Skin epidermis (tissue), 12 donors: ENCODE measurements around the gene MAST4.

Experiments
- H3K27ac ChIP-seq, 21 experiments: fragments of 200-600 bp; sonication (generic) in 11 of 21; one replicate each; pipeline ENCODE4 v1.5.0; 2020; ENCODE audit warnings: mild to moderate bottlenecking in 3 of 21, inconsistent platforms in 2 of 21, moderate library complexity in 2 of 21
- H3K4me3 ChIP-seq, 7 experiments: fragments of 200-600 bp; sonication (generic) in 2 of 7; one replicate each; pipeline ENCODE4 v1.5.0; 2020; ENCODE audit warnings: inconsistent platforms in 2 of 7, mild to moderate bottlenecking in 2 of 7, moderate library complexity in 1 of 7

Gene MAST4

GRCh38 chr5:66860199-66860975, 264.2 kb downstream of the MAST4 start:
- Histone ChIP-seq H3K4me3 (no peak overlapping the region), H3K27ac (no peak overlapping the region)

GRCh38 chr5:66861402-66861801, 265.2 kb downstream of the MAST4 start:
- Histone ChIP-seq H3K4me3 (no peak overlapping the region), H3K27ac (peak overlapping the region in 1 of 21 experiments; percentile 8)

GRCh38 chr5:66862020-66862419, 265.8 kb downstream of the MAST4 start:
- H3K4me3 ChIP-seq = no peak overlapping the region
- no peak overlapping the region for H3K27ac ChIP-seq

- Histone ChIP-seq H3K4me3 (no peak overlapping the region), H3K27ac (peak overlapping the region in 3 of 21 experiments; percentile 9 to 14 (median 10))
Observed at GRCh38 chr5:66863243-66864170, 267.3 kb downstream of the MAST4 start.

GRCh38 chr5:66864240-66864884, 268.2 kb downstream of the MAST4 start:
- Histone ChIP-seq H3K27ac (no peak overlapping the region), H3K4me3 (no peak overlapping the region)

GRCh38 chr5:66867618-66868322, 271.6 kb downstream of the MAST4 start:
- no peak overlapping the region for H3K4me3 ChIP-seq
- no peak overlapping the region for H3K27ac ChIP-seq

GRCh38 chr5:66869347-66869746, 273.2 kb downstream of the MAST4 start:
- H3K27ac ChIP-seq = no peak overlapping the region
- no peak overlapping the region for H3K4me3 ChIP-seq

- no peak overlapping the region for H3K4me3 ChIP-seq
Observed at GRCh38 chr5:66870708-66871107, 274.5 kb downstream of the MAST4 start.

GRCh38 chr5:66871651-66872050, 275.5 kb downstream of the MAST4 start:
- H3K4me3 ChIP-seq = no peak overlapping the region
- no peak overlapping the region for H3K27ac ChIP-seq

More at GRCh38 chr5:66870708-66871107, 274.5 kb downstream of the MAST4 start:
- H3K27ac ChIP-seq = no peak overlapping the region

- Histone ChIP-seq H3K27ac (no peak overlapping the region), H3K4me3 (no peak overlapping the region)
Observed at GRCh38 chr5:66872736-66873331, 276.6 kb downstream of the MAST4 start.

GRCh38 chr5:66874004-66874403, 277.8 kb downstream of the MAST4 start:
- no peak overlapping the region for H3K4me3 ChIP-seq
- H3K27ac ChIP-seq = no peak overlapping the region

GRCh38 chr5:66875315-66875714, 279.1 kb downstream of the MAST4 start:
- H3K27ac ChIP-seq = no peak overlapping the region

GRCh38 chr5:66876266-66876807, 280.1 kb downstream of the MAST4 start:
- no peak overlapping the region for H3K4me3 ChIP-seq
- no peak overlapping the region for H3K27ac ChIP-seq

More at GRCh38 chr5:66875315-66875714, 279.1 kb downstream of the MAST4 start:
- no peak overlapping the region for H3K4me3 ChIP-seq

- H3K4me3 ChIP-seq = no peak overlapping the region
- no peak overlapping the region for H3K27ac ChIP-seq
Observed at GRCh38 chr5:66877843-66878242, 281.6 kb downstream of the MAST4 start.

- no peak overlapping the region for H3K4me3 ChIP-seq
- H3K27ac ChIP-seq = no peak overlapping the region
Observed at GRCh38 chr5:66880401-66880800, 284.2 kb downstream of the MAST4 start.

GRCh38 chr5:66881480-66882161, 285.4 kb downstream of the MAST4 start:
- Histone ChIP-seq H3K27ac (peak overlapping the region in 9 of 21 experiments; percentile 1 to 67 (median 33)), H3K4me3 (no peak overlapping the region)

- peak overlapping the region in 9 of 21 experiments; percentile 2 to 67 (median 39) for H3K27ac ChIP-seq
- no peak overlapping the region for H3K4me3 ChIP-seq
Observed at GRCh38 chr5:66882606-66883227, 286.5 kb downstream of the MAST4 start.
